Esophagus mucosa (tissue), 1 donor: ENCODE results near the gene VPS16. TPM values are rescaled to one million over a fixed set of nuclear protein-coding genes. Genes with fewer than 3 reads are reported as not detected.

ENCODE experiments used
- ATAC-seq: fragments of 200-7000 bp; cut with Tn5 transposase; one replicate; pipeline ENCODE4 v1.9.1; 2020
- total RNA-seq: library from RNA; stranded (reverse); gene quantifications from one replicate; pipeline ENCODE4 v1.2.4, GENCODE V29; 2023
- donor health status: DM: yes; HTN: yes; CAD: no.

VPS16 gene
- total RNA-seq, 1 donor from 2014 or later = 23.8 TPM

DNA sequence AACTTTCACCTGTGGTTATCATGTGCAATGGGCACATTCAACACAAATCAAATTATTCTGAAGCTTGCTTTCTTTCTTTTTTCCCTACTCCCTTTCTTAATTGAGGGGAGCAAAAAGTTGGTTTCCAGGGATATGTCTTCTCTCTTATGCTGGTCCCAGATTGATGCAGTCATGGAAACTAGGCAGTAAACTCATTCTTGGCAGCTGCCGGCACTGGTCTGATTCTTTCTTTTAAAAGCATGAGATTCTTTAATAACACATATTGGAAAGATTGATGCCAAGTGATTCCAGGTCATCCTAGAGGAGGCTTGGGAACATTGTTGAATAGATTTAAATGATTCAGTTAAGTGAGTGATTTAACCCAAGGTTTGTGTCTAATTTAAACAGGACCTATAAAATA lies 61.7 kb downstream of the VPS16 start:
- ATAC-seq = no peak

DNA sequence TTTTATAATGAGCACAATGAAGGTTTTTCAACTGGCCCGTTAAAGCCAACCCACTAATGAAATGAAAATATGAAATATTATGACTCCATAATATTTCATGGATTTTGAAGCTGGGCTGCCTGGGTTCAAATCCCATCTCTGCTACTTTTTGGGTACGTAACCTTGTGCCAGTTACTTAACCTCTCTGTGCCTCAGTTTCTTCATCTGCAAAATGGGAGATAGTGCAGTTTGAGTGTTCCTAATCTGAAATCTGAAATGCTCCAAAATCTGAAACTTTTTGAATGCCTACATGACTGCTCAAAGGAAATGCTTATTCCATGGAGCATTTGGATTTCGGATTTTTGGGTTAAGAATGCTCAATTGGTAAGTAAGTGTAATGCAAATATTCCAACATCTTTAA lies 62.3 kb downstream of the VPS16 start:
- no peak for ATAC-seq

DNA sequence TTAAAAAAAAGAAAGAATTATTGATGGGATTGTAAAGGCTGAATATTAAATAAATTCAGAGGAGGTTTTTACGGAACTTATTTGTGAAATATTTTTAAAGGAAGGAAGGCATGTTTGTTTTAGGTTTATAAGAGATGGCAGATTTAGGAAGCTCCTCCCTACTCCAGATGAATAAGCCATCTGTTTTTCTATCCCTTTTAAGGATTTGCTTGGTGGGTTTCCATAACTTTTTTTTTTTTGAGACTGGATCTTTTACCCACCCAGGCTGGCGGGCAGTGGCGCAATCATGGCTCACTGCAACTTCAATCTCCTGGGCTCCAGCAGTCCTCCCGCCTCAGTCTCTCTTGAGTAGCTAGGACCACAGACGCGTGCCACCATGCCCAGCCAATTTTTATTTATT lies 63.1 kb downstream of the VPS16 start:
- ATAC-seq = no peak

DNA sequence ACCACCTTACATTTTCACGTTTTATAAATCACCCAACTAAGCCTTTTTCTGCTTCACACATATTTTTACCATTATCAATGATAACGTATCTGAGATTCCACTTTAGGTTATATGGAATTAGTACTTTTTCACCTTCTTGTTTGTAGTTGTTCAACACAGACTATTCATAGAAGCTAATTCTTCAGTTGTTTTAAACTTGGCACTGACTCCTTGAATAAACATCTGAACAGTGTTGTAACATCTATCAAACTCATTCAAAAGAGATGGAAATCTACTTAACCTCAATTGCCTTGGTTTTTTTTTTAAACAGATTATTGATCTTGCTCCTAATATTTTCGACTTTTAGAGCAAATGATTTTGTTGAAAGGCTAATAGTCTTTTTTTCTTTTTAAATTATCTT lies 67.0 kb downstream of the VPS16 start:
- ATAC-seq = no peak

DNA sequence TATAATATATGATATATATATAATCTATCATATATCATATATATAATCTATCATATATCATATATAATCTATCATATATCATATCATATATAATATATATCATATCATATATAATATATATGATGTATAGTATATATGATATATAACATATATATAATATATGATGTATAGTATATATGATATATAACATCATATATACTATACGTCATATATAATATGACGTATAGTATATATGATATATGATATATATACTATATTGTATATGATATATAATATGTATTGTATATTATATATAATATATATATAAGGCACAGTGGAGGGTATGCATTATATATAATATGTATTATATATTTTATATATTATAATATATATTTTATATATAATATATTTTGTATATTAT lies 69.4 kb downstream of the VPS16 start:
- ATAC-seq = no peak

DNA sequence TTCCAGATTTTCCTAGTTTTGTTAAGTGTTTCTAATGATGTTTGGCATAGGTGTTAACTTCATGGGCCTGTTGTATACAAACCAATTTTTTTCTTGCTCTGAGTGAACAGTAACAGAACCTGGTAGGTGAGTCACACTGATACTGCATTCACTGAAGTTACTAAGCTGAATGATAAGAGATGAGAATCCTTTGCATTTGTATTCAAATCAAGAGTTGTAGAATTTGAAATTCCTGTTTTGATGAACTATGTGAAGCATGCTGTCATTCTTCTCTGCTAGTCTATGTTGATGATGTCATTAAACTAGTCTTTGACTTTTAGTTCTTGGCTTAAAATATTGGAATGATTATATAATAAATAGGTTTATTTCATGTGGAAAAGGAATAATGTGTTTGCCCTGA lies 70.7 kb downstream of the VPS16 start:
- ATAC-seq = no peak

DNA sequence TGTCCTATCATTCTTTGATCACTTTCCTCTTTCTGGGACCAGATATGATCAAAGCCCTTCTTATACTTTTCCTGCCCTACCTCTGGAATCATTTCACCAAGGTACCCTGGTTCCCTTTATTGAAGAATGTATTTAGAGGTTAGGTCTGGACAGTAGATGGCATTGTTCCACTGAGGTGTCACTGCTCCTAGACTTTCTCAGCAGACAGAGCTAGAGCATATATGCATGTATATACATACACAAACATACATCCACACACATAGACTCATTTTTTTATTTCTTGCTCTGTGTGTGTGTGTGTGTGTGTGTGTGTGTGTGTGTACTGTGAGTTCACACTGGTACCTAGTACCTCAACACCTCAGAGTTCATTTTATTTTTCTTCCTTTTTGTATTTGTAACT lies 73.6 kb downstream of the VPS16 start:
- no peak for ATAC-seq

Other genes with a start within 250 kb of the VPS16 start
- 119 TPM for gene NOP56, start 188.1 kb upstream of the VPS16 start, total RNA-seq
- gene IDH3B, start 176.5 kb upstream of the VPS16 start, total RNA-seq = 60.7 TPM
- gene EBF4, start 148.0 kb upstream of the VPS16 start, total RNA-seq = 1.7 TPM
- gene CPXM1, start 40.1 kb upstream of the VPS16 start, total RNA-seq = 2.0 TPM
- not detected for gene C20orf141, start 25.8 kb upstream of the VPS16 start, total RNA-seq
- not detected for gene TMEM239, start 24.4 kb upstream of the VPS16 start, total RNA-seq
- 16.5 TPM for gene PCED1A, start 90 bp upstream of the VPS16 start, total RNA-seq
- gene PTPRA, start 32.7 kb downstream of the VPS16 start, total RNA-seq = 36.5 TPM
- not detected for gene GNRH2, start 202.9 kb downstream of the VPS16 start, total RNA-seq
- gene MRPS26, start 205.3 kb downstream of the VPS16 start, total RNA-seq = 36.5 TPM
- not detected for gene OXT, start 230.9 kb downstream of the VPS16 start, total RNA-seq
- not detected for gene AVP, start 244.0 kb downstream of the VPS16 start, total RNA-seq